AG09319 (cell line): ENCODE results near the gene PCDHGA4.

Experiments used
- DNase-seq: peaks from one replicate; pipeline ENCODE4 v3.0.0-alpha.2; 2010; ENCODE audit warnings: low read depth; ENCODE audit errors: extremely low read depth
- TF ChIP-seq, protein P1 (sequence below): IDR thresholded peaks from 2 replicates; pipeline ENCODE4 v1.5.1; 2011; ENCODE audit warnings: low read depth, mild to moderate bottlenecking, inconsistent platforms, low read length, moderate library complexity

Gene PCDHGA4

DNA sequence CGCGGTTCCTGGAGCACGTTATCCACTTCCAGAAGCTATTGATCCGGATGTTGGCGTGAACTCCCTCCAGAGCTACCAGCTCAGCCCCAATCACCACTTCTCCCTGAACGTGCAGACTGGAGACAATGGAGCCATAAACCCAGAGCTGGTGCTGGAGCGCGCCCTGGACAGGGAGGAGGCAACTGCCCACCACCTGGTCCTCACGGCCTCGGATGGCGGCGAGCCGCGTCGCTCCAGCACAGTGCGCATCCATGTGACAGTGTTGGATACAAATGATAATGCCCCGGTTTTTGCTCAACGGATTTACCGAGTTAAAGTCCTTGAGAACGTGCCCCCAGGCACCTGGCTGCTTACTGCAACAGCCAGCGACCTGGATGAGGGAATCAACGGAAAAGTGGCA is 48.6 kb downstream of the PCDHGA4 start:
- DNase-seq = no peak
- TF ChIP-seq, protein P1, sequence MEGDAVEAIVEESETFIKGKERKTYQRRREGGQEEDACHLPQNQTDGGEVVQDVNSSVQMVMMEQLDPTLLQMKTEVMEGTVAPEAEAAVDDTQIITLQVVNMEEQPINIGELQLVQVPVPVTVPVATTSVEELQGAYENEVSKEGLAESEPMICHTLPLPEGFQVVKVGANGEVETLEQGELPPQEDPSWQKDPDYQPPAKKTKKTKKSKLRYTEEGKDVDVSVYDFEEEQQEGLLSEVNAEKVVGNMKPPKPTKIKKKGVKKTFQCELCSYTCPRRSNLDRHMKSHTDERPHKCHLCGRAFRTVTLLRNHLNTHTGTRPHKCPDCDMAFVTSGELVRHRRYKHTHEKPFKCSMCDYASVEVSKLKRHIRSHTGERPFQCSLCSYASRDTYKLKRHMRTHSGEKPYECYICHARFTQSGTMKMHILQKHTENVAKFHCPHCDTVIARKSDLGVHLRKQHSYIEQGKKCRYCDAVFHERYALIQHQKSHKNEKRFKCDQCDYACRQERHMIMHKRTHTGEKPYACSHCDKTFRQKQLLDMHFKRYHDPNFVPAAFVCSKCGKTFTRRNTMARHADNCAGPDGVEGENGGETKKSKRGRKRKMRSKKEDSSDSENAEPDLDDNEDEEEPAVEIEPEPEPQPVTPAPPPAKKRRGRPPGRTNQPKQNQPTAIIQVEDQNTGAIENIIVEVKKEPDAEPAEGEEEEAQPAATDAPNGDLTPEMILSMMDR = no peak
